ENCODE results near the gene COQ8B. TPM values are rescaled to one million over a fixed set of nuclear protein-coding genes. Genes with fewer than 3 reads are reported as not detected.

Gene COQ8B
- total and polyA plus RNA-seq, 2 experiments from 2014 or later, result 82.5 to 90.6 TPM

DNA sequence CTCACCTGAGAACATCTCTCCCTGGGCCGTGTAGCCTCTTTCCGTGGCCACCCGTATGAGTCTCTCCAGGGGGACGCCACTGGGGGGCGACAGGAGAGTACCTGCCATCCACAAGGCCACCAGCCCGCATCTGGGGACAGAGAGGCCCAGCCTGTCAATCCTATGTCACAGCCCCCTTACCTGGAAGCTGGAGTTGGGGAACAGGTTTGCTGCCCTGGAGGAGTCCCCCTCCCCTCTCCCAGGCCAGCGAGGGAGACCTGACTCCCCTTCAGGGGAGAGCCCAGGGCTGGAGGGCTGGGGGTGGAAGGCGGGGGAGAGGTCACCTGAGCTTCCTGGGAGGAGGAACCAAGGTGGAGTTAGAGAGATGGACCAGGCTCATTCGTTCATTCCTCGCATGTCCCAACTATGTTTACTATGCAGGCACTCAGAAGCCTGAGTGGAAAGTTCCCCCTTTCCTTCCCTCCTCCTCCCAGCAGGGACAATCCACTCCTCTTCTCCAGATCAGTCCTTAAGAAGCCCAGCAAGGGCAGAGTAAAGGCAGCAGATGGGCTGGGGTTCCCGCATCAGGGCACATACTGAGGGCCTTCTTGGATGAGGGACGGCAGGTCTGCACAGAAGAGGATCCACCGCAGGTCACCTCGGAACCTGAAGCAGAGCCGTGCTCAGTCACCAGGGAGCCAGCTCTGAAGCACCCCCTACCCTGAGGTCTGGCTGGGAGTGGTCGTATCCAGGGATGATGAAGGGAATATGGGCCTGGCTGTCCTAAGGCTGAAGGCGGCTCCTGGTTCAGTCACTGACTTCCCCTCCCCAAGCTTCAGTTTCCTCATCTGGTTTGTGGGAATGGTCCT lies 28.1 kb upstream of the COQ8B start:
- DNase-seq (ENCODE audit: low read depth in 1 of 2, low spot score in 1 of 2), result peak in 1 of 2 donors; percentile 14
- Histone ChIP-seq H3K27ac (peak overlapping the region; percentile 79), H3K4me3 (no peak overlapping the region), H3K27me3 (no peaks in the 10 kb centered on the region), H3K9me3 (ENCODE audit: low read depth) (no peaks in the 10 kb centered on the region), H3K4me1 (ENCODE audit: low read depth) (peaks cover 14% of the 10 kb centered on the region), H3K36me3 (no peaks in the 10 kb centered on the region)
- TF ChIP-seq, protein P1, sequence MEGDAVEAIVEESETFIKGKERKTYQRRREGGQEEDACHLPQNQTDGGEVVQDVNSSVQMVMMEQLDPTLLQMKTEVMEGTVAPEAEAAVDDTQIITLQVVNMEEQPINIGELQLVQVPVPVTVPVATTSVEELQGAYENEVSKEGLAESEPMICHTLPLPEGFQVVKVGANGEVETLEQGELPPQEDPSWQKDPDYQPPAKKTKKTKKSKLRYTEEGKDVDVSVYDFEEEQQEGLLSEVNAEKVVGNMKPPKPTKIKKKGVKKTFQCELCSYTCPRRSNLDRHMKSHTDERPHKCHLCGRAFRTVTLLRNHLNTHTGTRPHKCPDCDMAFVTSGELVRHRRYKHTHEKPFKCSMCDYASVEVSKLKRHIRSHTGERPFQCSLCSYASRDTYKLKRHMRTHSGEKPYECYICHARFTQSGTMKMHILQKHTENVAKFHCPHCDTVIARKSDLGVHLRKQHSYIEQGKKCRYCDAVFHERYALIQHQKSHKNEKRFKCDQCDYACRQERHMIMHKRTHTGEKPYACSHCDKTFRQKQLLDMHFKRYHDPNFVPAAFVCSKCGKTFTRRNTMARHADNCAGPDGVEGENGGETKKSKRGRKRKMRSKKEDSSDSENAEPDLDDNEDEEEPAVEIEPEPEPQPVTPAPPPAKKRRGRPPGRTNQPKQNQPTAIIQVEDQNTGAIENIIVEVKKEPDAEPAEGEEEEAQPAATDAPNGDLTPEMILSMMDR (IDR thresholded peaks at IDR 0.05; ENCODE audit: low read depth, low read length), result no peak

DNA sequence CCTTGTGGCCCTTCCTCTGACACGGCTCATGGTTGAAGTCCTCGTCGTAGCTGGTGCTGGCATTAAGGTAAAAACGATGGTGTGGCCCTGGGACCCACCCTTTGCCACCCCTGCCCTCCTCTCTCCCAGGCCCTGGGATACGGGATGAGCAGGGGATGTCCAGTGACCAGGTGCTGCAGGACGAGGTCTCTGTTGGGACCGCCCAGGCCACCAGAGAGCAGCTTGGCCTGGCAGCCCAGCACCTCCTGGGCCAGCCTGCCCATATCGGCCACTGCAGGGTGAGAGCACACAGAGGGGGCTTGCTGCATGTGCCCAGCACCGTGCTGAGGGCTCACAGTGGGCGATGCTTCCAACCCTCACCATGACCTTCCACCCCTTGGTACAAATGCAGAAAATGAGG lies 27.2 kb upstream of the COQ8B start:
- DNase-seq (ENCODE audit: low read depth in 1 of 2, low spot score in 1 of 2), result no peak
- TF ChIP-seq, protein P1 (IDR thresholded peaks at IDR 0.05; ENCODE audit: low read depth, low read length), result no peak
- Histone ChIP-seq H3K9me3 (ENCODE audit: low read depth) (no peaks in the 10 kb centered on the region), H3K27me3 (no peaks in the 10 kb centered on the region), H3K36me3 (peaks cover 3% of the 10 kb centered on the region), H3K4me3 (no peak overlapping the region), H3K27ac (no peak overlapping the region), H3K4me1 (ENCODE audit: low read depth) (peaks cover 6% of the 10 kb centered on the region)

DNA sequence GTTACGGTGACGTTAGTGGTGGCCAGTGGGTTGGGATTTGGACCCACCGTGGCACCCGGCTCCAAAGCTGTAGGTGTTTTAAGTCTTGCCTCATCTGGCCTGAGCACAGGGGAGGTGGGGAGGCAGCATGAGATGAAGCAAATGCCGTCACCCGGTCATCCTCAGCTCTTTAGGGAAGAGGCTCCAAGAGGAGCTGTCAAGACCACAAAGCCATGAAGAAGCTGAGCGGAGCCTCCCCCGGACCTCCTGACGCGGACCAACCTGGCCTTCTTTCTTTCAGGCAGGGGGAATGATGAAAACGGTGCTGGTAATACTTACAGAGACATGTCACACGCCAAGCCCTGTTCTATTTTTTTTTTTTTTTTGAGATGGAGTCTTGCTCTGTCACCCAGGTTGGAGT lies 26.2 kb upstream of the COQ8B start:
- H3K4me3 ChIP-seq, result no peak overlapping the region
- DNase-seq (ENCODE audit: low read depth in 1 of 2, low spot score in 1 of 2), result no peak
- H3K4me1 ChIP-seq (ENCODE audit: low read depth), result no peaks in the 10 kb centered on the region
- no peak overlapping the region for H3K27ac ChIP-seq
- peaks cover 3% of the 10 kb centered on the region for H3K36me3 ChIP-seq
- TF ChIP-seq, protein P1 (IDR thresholded peaks at IDR 0.05; ENCODE audit: low read depth, low read length), result no peak
- H3K9me3 ChIP-seq (ENCODE audit: low read depth), result no peaks in the 10 kb centered on the region
- no peaks in the 10 kb centered on the region for H3K27me3 ChIP-seq

DNA sequence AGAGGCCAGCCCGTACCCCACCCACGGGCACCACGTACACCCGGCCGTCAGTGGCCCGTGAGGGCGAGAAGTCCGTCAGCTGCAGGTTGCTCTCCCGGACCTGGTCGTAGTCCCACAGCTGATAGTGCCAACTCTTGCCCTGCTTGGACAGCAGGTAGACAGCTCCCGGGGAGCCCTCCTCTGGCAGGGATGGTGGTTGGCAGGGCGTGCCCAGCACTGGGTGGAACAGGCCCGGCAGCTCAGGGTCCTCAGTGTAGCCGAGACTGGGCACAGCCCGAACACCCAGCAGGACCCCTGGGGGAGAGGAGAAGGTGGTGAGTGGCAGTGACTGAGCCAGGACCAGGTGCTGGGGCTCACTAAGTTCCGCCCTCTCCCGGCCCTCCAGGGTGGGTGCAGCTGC lies 25.8 kb upstream of the COQ8B start:
- Histone ChIP-seq H3K9me3 (ENCODE audit: low read depth) (no peaks in the 10 kb centered on the region), H3K4me3 (no peak overlapping the region), H3K36me3 (peaks cover 5% of the 10 kb centered on the region), H3K27ac (no peak overlapping the region), H3K4me1 (ENCODE audit: low read depth) (no peaks in the 10 kb centered on the region), H3K27me3 (no peaks in the 10 kb centered on the region)
- DNase-seq (ENCODE audit: low read depth in 1 of 2, low spot score in 1 of 2), result no peak
- TF ChIP-seq, protein P1 (IDR thresholded peaks at IDR 0.05; ENCODE audit: low read depth, low read length), result no peak

DNA sequence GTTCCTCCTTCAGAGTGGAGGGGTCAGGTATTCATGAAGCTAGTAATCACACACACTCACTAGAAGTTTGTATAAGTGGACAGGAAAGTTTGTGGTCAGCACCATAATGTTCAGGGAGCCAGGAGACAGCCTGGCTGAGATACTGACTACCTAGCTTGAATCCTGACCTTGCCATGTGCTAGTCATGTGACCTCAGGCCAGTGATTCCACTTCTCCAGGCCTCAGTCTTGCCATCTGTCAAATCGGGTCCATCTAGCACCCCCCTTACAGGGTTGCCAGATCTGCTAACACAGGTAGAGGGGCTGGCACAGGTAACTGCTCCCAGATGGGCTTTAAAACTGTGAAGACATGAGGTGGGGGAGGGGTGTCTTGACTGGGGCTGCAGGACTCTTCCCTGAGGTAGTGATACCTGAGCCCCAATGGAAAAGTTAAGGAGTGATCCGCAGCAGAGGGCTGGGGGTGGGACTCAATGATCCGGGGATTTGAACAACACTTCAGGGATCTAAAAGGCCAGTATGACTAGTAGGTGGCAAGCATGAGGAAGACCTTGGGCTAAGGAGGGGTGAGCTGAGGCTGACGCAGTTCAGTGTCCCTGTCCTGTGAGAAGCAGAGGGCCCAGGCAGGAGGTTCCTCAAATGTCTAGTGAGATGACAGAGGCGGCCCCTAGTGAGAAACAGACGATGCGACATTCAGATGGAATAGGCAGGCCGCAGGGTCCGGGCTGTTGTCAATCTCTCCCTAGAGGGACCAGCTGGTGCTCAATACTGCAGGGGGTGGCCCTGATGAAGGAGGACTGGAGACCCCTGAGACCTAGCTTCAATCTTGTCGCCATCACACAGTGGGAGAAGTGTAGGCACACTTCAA lies 25.1 kb upstream of the COQ8B start:
- Histone ChIP-seq H3K4me3 (no peak overlapping the region), H3K9me3 (ENCODE audit: low read depth) (no peaks in the 10 kb centered on the region), H3K4me1 (ENCODE audit: low read depth) (no peaks in the 10 kb centered on the region), H3K27ac (no peak overlapping the region), H3K27me3 (no peaks in the 10 kb centered on the region), H3K36me3 (peaks cover 10% of the 10 kb centered on the region)
- no peak for DNase-seq (ENCODE audit: low read depth in 1 of 2, low spot score in 1 of 2)
- TF ChIP-seq, protein P1 (IDR thresholded peaks at IDR 0.05; ENCODE audit: low read depth, low read length), result no peak

Data from cardiac muscle cell (in vitro differentiated cells and primary cell).